Peyer's patch (tissue), 4 donors: ENCODE results near the gene SCLY. TPM values are rescaled to one million over a fixed set of nuclear protein-coding genes. Genes with fewer than 3 reads are reported as not detected.

ENCODE experiments used
- DNase-seq, 3 donors: peaks; one replicate each; pipeline ENCODE4 v3.0.0-alpha.2; 2017 to 2019
- H3K27ac ChIP-seq, 4 donors: fragments of 200-600 bp; sonication (generic); one replicate each; pipeline ENCODE4 v1.5.1; 2016 to 2019
- H3K27me3 ChIP-seq, 2 donors: fragments of 200-600 bp; sonication (generic); one replicate each; pipeline ENCODE4 v1.5.1; 2019
- H3K36me3 ChIP-seq, 3 donors: fragments of 200-600 bp; sonication (generic); one replicate each; pipeline ENCODE4 v1.5.1; 2016 to 2019
- H3K4me1 ChIP-seq, 4 donors: fragments of 200-600 bp; sonication (generic); one replicate each; pipeline ENCODE4 v1.5.1; 2016 to 2019
- H3K4me3 ChIP-seq, 4 donors: fragments of 200-600 bp; sonication (generic); 1 replicate in 3 of 4; 2 replicates in 1 of 4; pipeline ENCODE4 v1.5.1; 2016 to 2019; ENCODE audit warnings: mild to moderate bottlenecking in 1 of 4
- H3K9me3 ChIP-seq, 4 donors: fragments of 200-600 bp; sonication (generic); one replicate each; pipeline ENCODE4 v1.5.1; 2016 to 2019; ENCODE audit warnings: mild to moderate bottlenecking in 1 of 4
- POLR2A ChIP-seq, 2 donors: fragments of 450-650 bp; IDR thresholded peaks; one replicate each; pipeline ENCODE4 v1.5.1; 2017; ENCODE audit warnings: antibody characterized with exemption in 2 of 2, mild to moderate bottlenecking in 2 of 2, moderate library complexity in 2 of 2
- total RNA-seq, 4 donors: library from RNA; depleted of rRNA; stranded (reverse); fragments of >200 nt; gene quantifications; one replicate each; pipeline ENCODE4 v1.1.0, GENCODE V29; 2016
- TF ChIP-seq, protein P1 (sequence below), 6 experiments: fragments of 450-650 bp in 4 of 6; fragments of 200-600 bp in 2 of 6; sonication (generic) in 1 of 6; IDR thresholded peaks; one replicate each; pipeline ENCODE4 v1.5.1; 2017 to 2019; ENCODE audit warnings: antibody characterized with exemption in 6 of 6, mild to moderate bottlenecking in 3 of 6, moderate library complexity in 1 of 6

Gene SCLY
- total RNA-seq, 4 donors from 2014 or later = 13.2 to 45.2 (median 24.2) TPM

DNA sequence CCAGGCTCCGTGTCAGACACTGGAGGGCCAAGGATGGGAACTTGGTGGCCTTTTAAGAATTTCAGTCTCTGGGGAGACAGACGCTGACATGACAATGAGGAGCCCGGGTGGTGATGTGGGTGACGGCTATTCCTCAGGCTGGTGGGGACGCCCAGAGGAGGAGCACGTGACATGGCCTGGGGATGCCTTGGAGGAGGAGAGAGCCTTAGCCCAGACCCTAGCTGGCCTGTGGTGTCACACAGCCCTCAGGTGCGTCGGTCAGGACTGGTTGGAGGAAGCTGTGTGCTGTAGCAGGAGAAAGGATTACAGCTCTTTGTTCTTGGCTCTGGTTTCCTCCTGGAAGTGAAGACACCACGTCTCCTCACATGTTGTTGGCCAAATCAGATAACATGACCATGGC, 40.0 kb upstream of the SCLY start:
- Histone ChIP-seq H3K4me1 (no peaks in the 10 kb centered on the region), H3K27me3 (no peaks in the 10 kb centered on the region), H3K4me3 (no peak overlapping the region), H3K9me3 (no peaks in the 10 kb centered on the region), H3K27ac (no peak overlapping the region), H3K36me3 (peaks cover 0 to 21% (median 0%) of the 10 kb centered on the region in 3 donors)
- no peak for TF ChIP-seq POLR2A (IDR thresholded peaks at IDR 0.05)
- TF ChIP-seq, protein P1, sequence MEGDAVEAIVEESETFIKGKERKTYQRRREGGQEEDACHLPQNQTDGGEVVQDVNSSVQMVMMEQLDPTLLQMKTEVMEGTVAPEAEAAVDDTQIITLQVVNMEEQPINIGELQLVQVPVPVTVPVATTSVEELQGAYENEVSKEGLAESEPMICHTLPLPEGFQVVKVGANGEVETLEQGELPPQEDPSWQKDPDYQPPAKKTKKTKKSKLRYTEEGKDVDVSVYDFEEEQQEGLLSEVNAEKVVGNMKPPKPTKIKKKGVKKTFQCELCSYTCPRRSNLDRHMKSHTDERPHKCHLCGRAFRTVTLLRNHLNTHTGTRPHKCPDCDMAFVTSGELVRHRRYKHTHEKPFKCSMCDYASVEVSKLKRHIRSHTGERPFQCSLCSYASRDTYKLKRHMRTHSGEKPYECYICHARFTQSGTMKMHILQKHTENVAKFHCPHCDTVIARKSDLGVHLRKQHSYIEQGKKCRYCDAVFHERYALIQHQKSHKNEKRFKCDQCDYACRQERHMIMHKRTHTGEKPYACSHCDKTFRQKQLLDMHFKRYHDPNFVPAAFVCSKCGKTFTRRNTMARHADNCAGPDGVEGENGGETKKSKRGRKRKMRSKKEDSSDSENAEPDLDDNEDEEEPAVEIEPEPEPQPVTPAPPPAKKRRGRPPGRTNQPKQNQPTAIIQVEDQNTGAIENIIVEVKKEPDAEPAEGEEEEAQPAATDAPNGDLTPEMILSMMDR (IDR thresholded peaks at IDR 0.05) = no peak
- DNase-seq = no peak

GRCh38 chr2:238021327-238021726, 39.5 kb upstream of the SCLY start:
- Histone ChIP-seq H3K4me3 (no peak overlapping the region), H3K27ac (no peak overlapping the region), H3K27me3 (no peaks in the 10 kb centered on the region), H3K36me3 (peaks cover 0 to 23% (median 0%) of the 10 kb centered on the region in 3 donors), H3K4me1 (no peaks in the 10 kb centered on the region), H3K9me3 (no peaks in the 10 kb centered on the region)
- no peak for DNase-seq
- TF ChIP-seq POLR2A (IDR thresholded peaks at IDR 0.05) = no peak
- TF ChIP-seq, protein P1 (IDR thresholded peaks at IDR 0.05) = no peak

- Histone ChIP-seq H3K36me3 (peaks cover 0 to 24% (median 0%) of the 10 kb centered on the region in 3 donors), H3K27ac (no peak overlapping the region), H3K9me3 (no peaks in the 10 kb centered on the region), H3K4me1 (no peaks in the 10 kb centered on the region), H3K27me3 (no peaks in the 10 kb centered on the region), H3K4me3 (no peak overlapping the region)
- no peak for DNase-seq
- TF ChIP-seq, protein P1 (IDR thresholded peaks at IDR 0.05) = no peak
- TF ChIP-seq POLR2A (IDR thresholded peaks at IDR 0.05) = no peak
Observed at GRCh38 chr2:238022594-238023157, 38.1 kb upstream of the SCLY start.

GRCh38 chr2:238023608-238024007, 37.2 kb upstream of the SCLY start:
- H3K9me3 ChIP-seq = no peaks in the 10 kb centered on the region
- no peak for DNase-seq
- TF ChIP-seq POLR2A (IDR thresholded peaks at IDR 0.05) = no peak
- TF ChIP-seq, protein P1 (IDR thresholded peaks at IDR 0.05) = no peak
- no peak overlapping the region for H3K4me3 ChIP-seq
- no peak overlapping the region for H3K27ac ChIP-seq
- H3K27me3 ChIP-seq = no peaks in the 10 kb centered on the region
- H3K4me1 ChIP-seq = no peaks in the 10 kb centered on the region
- peaks cover 0 to 25% (median 0%) of the 10 kb centered on the region in 3 donors for H3K36me3 ChIP-seq

- DNase-seq = no peak
- no peak overlapping the region for H3K27ac ChIP-seq
- no peaks in the 10 kb centered on the region for H3K9me3 ChIP-seq
- no peaks in the 10 kb centered on the region for H3K27me3 ChIP-seq
- no peaks in the 10 kb centered on the region for H3K4me1 ChIP-seq
- no peak overlapping the region for H3K4me3 ChIP-seq
- H3K36me3 ChIP-seq = peaks cover 0 to 25% (median 0%) of the 10 kb centered on the region in 3 donors
- TF ChIP-seq POLR2A (IDR thresholded peaks at IDR 0.05) = no peak
- TF ChIP-seq, protein P1 (IDR thresholded peaks at IDR 0.05) = no peak
Observed at GRCh38 chr2:238024986-238025385, 35.8 kb upstream of the SCLY start.
